Stimulated activated CD8-positive, alpha-beta memory T cell treated with anti-CD3 and anti-CD28 coated beads, Interleukin-4, amount 100 ng/mL, for 48 hours (primary cell): ENCODE results near the gene SLC2A13.
"Not testable (repeated sequence)": the region's sequence is repeated elsewhere in the genome, so short reads cannot be mapped to it uniquely, and the experiment has no call there.

Experiments used
- DNase-seq: peaks from one replicate; pipeline ENCODE4 v3.0.0-alpha.2; 2020

Gene SLC2A13

GRCh38 chr12:39920222-39920621 lies 185.7 kb downstream of the SLC2A13 start:
- no peak for DNase-seq

GRCh38 chr12:39919790-39920189 lies 186.1 kb downstream of the SLC2A13 start:
- no peak for DNase-seq

- no peak for DNase-seq
These were observed 190.6 kb downstream of the SLC2A13 start for GRCh38 chr12:39915249-39915648.

GRCh38 chr12:39912211-39912980 lies 193.5 kb downstream of the SLC2A13 start:
- no peak for DNase-seq

- DNase-seq: no peak
These were observed 199.6 kb downstream of the SLC2A13 start for GRCh38 chr12:39906237-39906636.

GRCh38 chr12:39905152-39905551 lies 200.7 kb downstream of the SLC2A13 start:
- DNase-seq: no peak

- no peak for DNase-seq
These were observed 203.1 kb downstream of the SLC2A13 start for GRCh38 chr12:39902821-39903220.

- no peak for DNase-seq
These were observed 208.6 kb downstream of the SLC2A13 start for GRCh38 chr12:39897315-39897714.

- not testable (repeated sequence) for DNase-seq
These were observed 212.5 kb downstream of the SLC2A13 start for GRCh38 chr12:39893388-39893787.

- no peak for DNase-seq
These were observed 213.7 kb downstream of the SLC2A13 start for GRCh38 chr12:39892146-39892545.

GRCh38 chr12:39887856-39888255 lies 218.0 kb downstream of the SLC2A13 start:
- DNase-seq: no peak

- no peak for DNase-seq
These were observed 219.8 kb downstream of the SLC2A13 start for GRCh38 chr12:39886106-39886505.

GRCh38 chr12:39884616-39885125 lies 221.2 kb downstream of the SLC2A13 start:
- DNase-seq: no peak

- no peak for DNase-seq
These were observed 222.5 kb downstream of the SLC2A13 start for GRCh38 chr12:39883411-39883810.

GRCh38 chr12:39878753-39879152 lies 227.1 kb downstream of the SLC2A13 start:
- no peak for DNase-seq

- DNase-seq: no peak
These were observed 230.2 kb downstream of the SLC2A13 start for GRCh38 chr12:39875721-39876120.

GRCh38 chr12:39874785-39875184 lies 231.1 kb downstream of the SLC2A13 start:
- DNase-seq: no peak

GRCh38 chr12:39873065-39873464 lies 232.8 kb downstream of the SLC2A13 start:
- DNase-seq: no peak

- DNase-seq: no peak
These were observed 233.5 kb downstream of the SLC2A13 start for GRCh38 chr12:39872425-39872824.

- DNase-seq: no peak
These were observed 237.6 kb downstream of the SLC2A13 start for GRCh38 chr12:39868328-39868725.

GRCh38 chr12:39867631-39868327 lies 238.1 kb downstream of the SLC2A13 start:
- no peak for DNase-seq

- no peak for DNase-seq
These were observed 239.7 kb downstream of the SLC2A13 start for GRCh38 chr12:39866135-39866534.

- no peak for DNase-seq
These were observed 245.2 kb downstream of the SLC2A13 start for GRCh38 chr12:39860695-39861094.

- DNase-seq: no peak
These were observed 252.9 kb downstream of the SLC2A13 start for GRCh38 chr12:39853003-39853402.
